KMS-11 (cell line): ENCODE measurements around the gene ACVR1B.

Experiments used
- H2AFZ ChIP-seq: fragments of 200-600 bp; sonication (generic); 2 replicates; pipeline ENCODE4 v1.6.1; 2016; ENCODE audit warnings: antibody characterized with exemption, mixed run types, low read depth
- H3K27ac ChIP-seq: fragments of 200-600 bp; sonication (generic); 2 replicates; pipeline ENCODE4 v1.6.1; 2016; ENCODE audit warnings: mild to moderate bottlenecking, mixed run types
- H3K27me3 ChIP-seq: fragments of 200-600 bp; sonication (generic); 2 replicates; pipeline ENCODE4 v1.6.1; 2017; ENCODE audit warnings: mild to moderate bottlenecking, low read depth, mixed run types, moderate library complexity; ENCODE audit not compliant: insufficient read depth
- H3K36me3 ChIP-seq: fragments of 200-600 bp; sonication (generic); 2 replicates; pipeline ENCODE4 v1.6.1; 2017; ENCODE audit warnings: mild to moderate bottlenecking, mixed run types; ENCODE audit not compliant: insufficient read depth
- H3K4me1 ChIP-seq: fragments of 200-600 bp; sonication (generic); 2 replicates; pipeline ENCODE4 v1.6.1; 2016; ENCODE audit warnings: mild to moderate bottlenecking, low read depth, mixed run types; ENCODE audit not compliant: poor library complexity, severe bottlenecking
- H3K4me2 ChIP-seq: fragments of 200-600 bp; sonication (generic); 2 replicates; pipeline ENCODE4 v1.7.0; 2016; ENCODE audit warnings: mild to moderate bottlenecking, mixed run types
- H3K4me3 ChIP-seq: fragments of 200-600 bp; sonication (generic); IDR thresholded peaks from 2 replicates; pipeline ENCODE4 v1.6.1; 2017; ENCODE audit warnings: low read depth, low read length, mixed read lengths; ENCODE audit not compliant: insufficient read depth
- H3K79me2 ChIP-seq: fragments of 200-600 bp; sonication (generic); 2 replicates; pipeline ENCODE4 v1.6.1; 2016; ENCODE audit warnings: low read depth, mixed run types; ENCODE audit not compliant: insufficient read depth
- H3K9ac ChIP-seq: fragments of 200-600 bp; sonication (generic); 2 replicates; pipeline ENCODE4 v1.6.1; 2016; ENCODE audit warnings: mild to moderate bottlenecking, mixed run types
- H4K20me1 ChIP-seq: fragments of 200-600 bp; sonication (generic); 2 replicates; pipeline ENCODE4 v1.6.1; 2016; ENCODE audit warnings: mild to moderate bottlenecking, mixed run types; ENCODE audit not compliant: insufficient read depth
- CTCF ChIP-seq: fragments of 200-600 bp; sonication (generic); conservative IDR thresholded peaks from 2 replicates; pipeline ENCODE4 v1.6.1; 2017; ENCODE audit warnings: low read depth, mild to moderate bottlenecking, antibody characterized with exemption, low read length, moderate library complexity, mixed read lengths

ACVR1B gene

GRCh38 chr12:51922146-51922545, 29.4 kb upstream of the ACVR1B start:
- Histone ChIP-seq H3K36me3 (no peaks in the 10 kb centered on the region), H2AFZ (no peak overlapping the region), H3K27ac (no peak overlapping the region), H3K27me3 (no peaks in the 10 kb centered on the region), H3K79me2 (no peaks in the 10 kb centered on the region), H3K9ac (no peak overlapping the region), H4K20me1 (no peaks in the 10 kb centered on the region), H3K4me2 (no peak overlapping the region), H3K4me1 (no peaks in the 10 kb centered on the region), H3K4me3 (no peak overlapping the region)
- TF ChIP-seq CTCF = no peak

GRCh38 chr12:51922762-51923505, 28.6 kb upstream of the ACVR1B start:
- Histone ChIP-seq H3K4me3 (no peak overlapping the region), H3K4me1 (no peaks in the 10 kb centered on the region), H3K9ac (no peak overlapping the region), H3K27me3 (no peaks in the 10 kb centered on the region), H3K4me2 (peak overlapping the region; percentile 43; the same call in 1 of the 2 replicates), H3K79me2 (no peaks in the 10 kb centered on the region), H4K20me1 (no peaks in the 10 kb centered on the region), H3K27ac (no peak overlapping the region), H2AFZ (peak overlapping the region; percentile 72; the same call in 1 of the 2 replicates), H3K36me3 (no peaks in the 10 kb centered on the region)
- no peak for TF ChIP-seq CTCF

GRCh38 chr12:51923506-51924365, 27.8 kb upstream of the ACVR1B start:
- H3K36me3 ChIP-seq = no peaks in the 10 kb centered on the region
- H3K9ac ChIP-seq = no peak overlapping the region
- no peaks in the 10 kb centered on the region for H3K79me2 ChIP-seq
- H3K4me3 ChIP-seq = no peak overlapping the region
- peak; percentile 84 for TF ChIP-seq CTCF
- no peaks in the 10 kb centered on the region for H3K27me3 ChIP-seq
- peak overlapping the region; percentile 43; the same call in 1 of the 2 replicates for H3K4me2 ChIP-seq
- peak overlapping the region; percentile 72; the same call in 1 of the 2 replicates for H2AFZ ChIP-seq
- H3K27ac ChIP-seq = no peak overlapping the region
- no peaks in the 10 kb centered on the region for H4K20me1 ChIP-seq
- H3K4me1 ChIP-seq = no peaks in the 10 kb centered on the region

- H3K27ac ChIP-seq = no peak overlapping the region
- H3K27me3 ChIP-seq = no peaks in the 10 kb centered on the region
- no peaks in the 10 kb centered on the region for H3K79me2 ChIP-seq
- H2AFZ ChIP-seq = no peak overlapping the region
- no peaks in the 10 kb centered on the region for H3K36me3 ChIP-seq
- no peak for TF ChIP-seq CTCF
- H3K4me1 ChIP-seq = no peaks in the 10 kb centered on the region
- no peak overlapping the region for H3K9ac ChIP-seq
- no peaks in the 10 kb centered on the region for H4K20me1 ChIP-seq
- no peak overlapping the region for H3K4me2 ChIP-seq
- no peak overlapping the region for H3K4me3 ChIP-seq
Measured at GRCh38 chr12:51924551-51925319, 26.8 kb upstream of the ACVR1B start.
